ENCODE data around the gene SMARCA5. TPM values are rescaled to one million over a fixed set of nuclear protein-coding genes. Genes with fewer than 3 reads are reported as not detected.

Gene SMARCA5
- total RNA-seq, 6 donors from 2014 or later: 27.4 to 93.5 (median 58.3) TPM

DNA sequence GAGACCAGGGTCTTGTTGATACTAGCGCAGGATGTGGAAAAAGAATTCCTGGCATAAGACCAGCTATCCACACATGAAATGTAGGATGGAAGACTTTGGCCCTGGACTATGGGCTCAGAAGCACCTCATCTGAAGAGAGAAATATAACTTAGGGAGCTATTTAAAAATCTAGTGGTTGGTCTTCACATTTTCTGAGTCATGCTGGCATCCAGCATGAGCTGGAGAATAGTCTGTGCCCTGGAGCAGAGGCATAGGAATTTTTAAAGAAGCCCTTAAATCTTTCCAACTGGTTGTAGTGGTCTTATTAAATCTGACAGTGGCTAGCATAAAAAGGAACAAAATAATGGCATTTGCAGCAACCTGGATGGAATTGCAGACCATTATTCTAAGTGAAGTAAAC, 86.3 kb downstream of the SMARCA5 start:
- DNase-seq (no peak), ATAC-seq (ENCODE audit: low FRiP score in 2 of 2) (no peak)
- Histone ChIP-seq H3K27me3 (no peaks in the 10 kb centered on the region), H3K9me3 (no peaks in the 10 kb centered on the region), H3K4me3 (no peak overlapping the region), H3K36me3 (no peaks in the 10 kb centered on the region), H3K27ac (no peak overlapping the region), H3K4me1 (no peaks in the 10 kb centered on the region)
- TF ChIP-seq, protein P1, sequence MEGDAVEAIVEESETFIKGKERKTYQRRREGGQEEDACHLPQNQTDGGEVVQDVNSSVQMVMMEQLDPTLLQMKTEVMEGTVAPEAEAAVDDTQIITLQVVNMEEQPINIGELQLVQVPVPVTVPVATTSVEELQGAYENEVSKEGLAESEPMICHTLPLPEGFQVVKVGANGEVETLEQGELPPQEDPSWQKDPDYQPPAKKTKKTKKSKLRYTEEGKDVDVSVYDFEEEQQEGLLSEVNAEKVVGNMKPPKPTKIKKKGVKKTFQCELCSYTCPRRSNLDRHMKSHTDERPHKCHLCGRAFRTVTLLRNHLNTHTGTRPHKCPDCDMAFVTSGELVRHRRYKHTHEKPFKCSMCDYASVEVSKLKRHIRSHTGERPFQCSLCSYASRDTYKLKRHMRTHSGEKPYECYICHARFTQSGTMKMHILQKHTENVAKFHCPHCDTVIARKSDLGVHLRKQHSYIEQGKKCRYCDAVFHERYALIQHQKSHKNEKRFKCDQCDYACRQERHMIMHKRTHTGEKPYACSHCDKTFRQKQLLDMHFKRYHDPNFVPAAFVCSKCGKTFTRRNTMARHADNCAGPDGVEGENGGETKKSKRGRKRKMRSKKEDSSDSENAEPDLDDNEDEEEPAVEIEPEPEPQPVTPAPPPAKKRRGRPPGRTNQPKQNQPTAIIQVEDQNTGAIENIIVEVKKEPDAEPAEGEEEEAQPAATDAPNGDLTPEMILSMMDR (IDR thresholded peaks at IDR 0.05): no peak
- TF ChIP-seq POLR2A (IDR thresholded peaks at IDR 0.05) (no peak), POLR2AphosphoS5 (IDR thresholded peaks at IDR 0.05) (no peak), EP300 (IDR thresholded peaks at IDR 0.05) (no peak)
- whole genome bisulfite sequencing, 2 donors: 83% methylated on average over 1 of the region's 1 CpG

DNA sequence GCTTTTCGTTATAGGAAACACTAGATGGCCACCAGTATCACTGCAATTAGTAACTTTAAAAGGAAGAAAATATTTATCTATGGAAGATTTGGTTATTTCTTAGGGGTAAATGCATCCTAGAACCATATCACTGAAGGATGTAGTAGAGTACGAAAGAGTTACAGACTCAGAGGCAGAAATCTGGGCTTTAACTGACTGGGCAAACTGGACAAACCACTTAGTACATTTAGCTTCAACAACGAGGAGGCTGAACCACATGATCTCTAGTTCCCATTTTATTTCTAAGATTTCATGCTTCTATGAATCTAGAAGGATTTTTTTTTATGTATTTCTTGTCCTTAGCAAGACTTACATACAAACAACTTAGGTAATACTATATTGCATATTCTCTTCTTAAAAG, 93.0 kb downstream of the SMARCA5 start:
- H3K9me3 ChIP-seq: peaks cover 0 to 3% (median 0%) of the 10 kb centered on the region in 4 donors
- no peak for ATAC-seq (ENCODE audit: low FRiP score in 2 of 2)
- H3K27me3 ChIP-seq: no peaks in the 10 kb centered on the region
- H3K27ac ChIP-seq: no peak overlapping the region
- no peak overlapping the region for H3K4me3 ChIP-seq
- DNase-seq: no peak
- TF ChIP-seq POLR2A (IDR thresholded peaks at IDR 0.05) (no peak), POLR2AphosphoS5 (IDR thresholded peaks at IDR 0.05) (no peak), EP300 (IDR thresholded peaks at IDR 0.05) (no peak)
- TF ChIP-seq, protein P1 (IDR thresholded peaks at IDR 0.05): no peak
- WGBS, 2 donors: 52 to 63% methylated on average over 3 of the region's 3 CpGs
- no peaks in the 10 kb centered on the region for H3K4me1 ChIP-seq
- H3K36me3 ChIP-seq: no peaks in the 10 kb centered on the region

Other genes starting within 250 kb of the SMARCA5 start
- gene GAB1, start 176.8 kb upstream of the SMARCA5 start, total RNA-seq: 10 to 100 TPM; 47.1 to 77.6 (median 56.9) TPM
- gene FREM3, start 187.0 kb downstream of the SMARCA5 start, total RNA-seq: 1 to 10 TPM in 1 of 6 donors, under 1 TPM in 3, not detected in 2; 0.11 to 1.5 (median 0.30) TPM